H9 (cell line): ENCODE results near the gene SCGN. TPM values are rescaled to one million over a fixed set of nuclear protein-coding genes. Genes with fewer than 3 reads are reported as not detected.

Experiments used
- DNase-seq: peaks from one replicate; pipeline ENCODE4 v3.0.0-alpha.2; 2017
- H2AFZ ChIP-seq: one replicate; pipeline ENCODE4 v1.6.1; 2013; ENCODE audit warnings: mild to moderate bottlenecking, low read length, control low read depth, moderate library complexity
- H2AK5ac ChIP-seq: 2 replicates; pipeline ENCODE4 v1.6.1; 2013; ENCODE audit warnings: low read length, control low read depth, mixed read lengths; ENCODE audit not compliant: insufficient read length
- H2BK120ac ChIP-seq: one replicate; pipeline ENCODE4 v1.6.1; 2013; ENCODE audit warnings: low read depth, mild to moderate bottlenecking, low read length, control low read depth, inconsistent platforms; ENCODE audit not compliant: poor library complexity, severe bottlenecking
- H2BK12ac ChIP-seq: 2 replicates; pipeline ENCODE4 v1.6.1; 2013; ENCODE audit warnings: low read length, control low read depth, mixed read lengths, low read depth; ENCODE audit not compliant: insufficient read length
- H2BK15ac ChIP-seq: 2 replicates; pipeline ENCODE4 v1.6.1; 2013; ENCODE audit warnings: low read depth, low read length, control low read depth
- H2BK20ac ChIP-seq: one replicate; pipeline ENCODE4 v1.6.1; 2013; ENCODE audit warnings: low read depth, mild to moderate bottlenecking, low read length, control low read depth, inconsistent platforms; ENCODE audit not compliant: poor library complexity, severe bottlenecking
- H2BK5ac ChIP-seq: 2 replicates; pipeline ENCODE4 v1.6.1; 2013; ENCODE audit warnings: low read length, control low read depth, mixed read lengths; ENCODE audit not compliant: insufficient read length
- H3K14ac ChIP-seq: 2 replicates; pipeline ENCODE4 v1.6.1; 2013; ENCODE audit warnings: low read length, control low read depth; ENCODE audit not compliant: insufficient read depth
- H3K18ac ChIP-seq: 2 replicates; pipeline ENCODE4 v1.6.1; 2013; ENCODE audit warnings: low read depth, mild to moderate bottlenecking, mixed read lengths, low read length, control low read depth; ENCODE audit not compliant: insufficient read length
- H3K23ac ChIP-seq: 2 replicates; pipeline ENCODE4 v1.6.1; 2013; ENCODE audit warnings: low read length, control low read depth, mixed read lengths, low read depth; ENCODE audit not compliant: insufficient read length
- H3K23me2 ChIP-seq: 2 replicates; pipeline ENCODE4 v1.6.1; 2013; ENCODE audit warnings: low read depth, mild to moderate bottlenecking, mixed read lengths, low read length, control low read depth; ENCODE audit not compliant: insufficient read length, poor library complexity, severe bottlenecking
- H3K27ac ChIP-seq: 2 replicates; pipeline ENCODE4 v1.5.1; 2013; ENCODE audit warnings: low read length, control low read depth, mixed read lengths, low read depth; ENCODE audit not compliant: insufficient read length
- H3K27me3 ChIP-seq: 2 replicates; pipeline ENCODE4 v1.6.1; 2013; ENCODE audit warnings: low read length, control low read depth, inconsistent platforms; ENCODE audit not compliant: insufficient read depth
- H3K4ac ChIP-seq: 2 replicates; pipeline ENCODE4 v1.6.1; 2013; ENCODE audit warnings: low read depth, mild to moderate bottlenecking, control low read depth, inconsistent platforms, low read length, moderate library complexity
- H3K4me1 ChIP-seq: 2 replicates; pipeline ENCODE4 v1.6.1; 2013; ENCODE audit warnings: low read length, control low read depth, inconsistent platforms; ENCODE audit not compliant: insufficient read depth
- H3K4me2 ChIP-seq: 2 replicates; pipeline ENCODE4 v1.6.1; 2013; ENCODE audit warnings: low read length, control low read depth, mixed read lengths; ENCODE audit not compliant: insufficient read length, insufficient read depth
- H3K56ac ChIP-seq: 2 replicates; pipeline ENCODE4 v1.6.1; 2013; ENCODE audit warnings: low read depth, mild to moderate bottlenecking, mixed read lengths, low read length, control low read depth; ENCODE audit not compliant: insufficient read length
- H3K79me1 ChIP-seq: 2 replicates; pipeline ENCODE4 v1.6.1; 2013; ENCODE audit warnings: low read depth, mild to moderate bottlenecking, moderate library complexity, low read length, control low read depth, inconsistent platforms; ENCODE audit not compliant: insufficient read depth, poor library complexity, severe bottlenecking
- H3K79me2 ChIP-seq: 2 replicates; pipeline ENCODE4 v1.6.1; 2013; ENCODE audit warnings: low read length, control low read depth, inconsistent platforms; ENCODE audit not compliant: insufficient read depth
- H3K9ac ChIP-seq: 2 replicates; pipeline ENCODE4 v1.6.1; 2013; ENCODE audit warnings: low read length, control low read depth, mixed read lengths; ENCODE audit not compliant: insufficient read length; ENCODE audit errors: extremely low read depth
- H3K9me3 ChIP-seq: one replicate; pipeline ENCODE4 v1.6.1; 2013; ENCODE audit warnings: low read depth, low read length, inconsistent platforms; ENCODE audit not compliant: control insufficient read depth
- H3T11ph ChIP-seq: one replicate; pipeline ENCODE4 v1.6.1; 2013; ENCODE audit warnings: mild to moderate bottlenecking, low read length, control low read depth, inconsistent platforms
- H4K20me1 ChIP-seq: one replicate; pipeline ENCODE4 v1.6.1; 2013; ENCODE audit not compliant: control insufficient read depth, insufficient read length, insufficient read depth
- H4K5ac ChIP-seq: 2 replicates; pipeline ENCODE4 v1.6.1; 2013; ENCODE audit warnings: low read depth, mild to moderate bottlenecking, mixed read lengths, low read length, control low read depth; ENCODE audit not compliant: insufficient read length
- H4K8ac ChIP-seq: replicated peaks from 2 replicates; pipeline ENCODE4 v1.6.1; 2013; ENCODE audit warnings: low read length, control low read depth, mixed read lengths, low read depth; ENCODE audit not compliant: insufficient read length
- H4K91ac ChIP-seq: 2 replicates; pipeline ENCODE4 v1.6.1; 2013; ENCODE audit warnings: low read depth, mild to moderate bottlenecking, moderate library complexity, mixed read lengths, low read length, control low read depth; ENCODE audit not compliant: insufficient read length
- H3K27ac Mint-ChIP-seq, 3 experiments: 2 replicates in 2 of 3; 3 replicates in 1 of 3; pipeline ENCODE4 v1.8.0; 2020 to 2021; ENCODE audit warnings: mixed read lengths in 3 of 3, mild to moderate bottlenecking in 1 of 3, moderate library complexity in 1 of 3
- H3K27me3 Mint-ChIP-seq: 2 replicates; pipeline ENCODE4 v1.8.0; 2021; ENCODE audit warnings: low read depth, mild to moderate bottlenecking, moderate library complexity, mixed read lengths
- H3K36me3 Mint-ChIP-seq, 3 experiments: 2 replicates in 2 of 3; 3 replicates in 1 of 3; pipeline ENCODE4 v1.8.0; 2020 to 2021; ENCODE audit warnings: low read depth in 3 of 3, mixed read lengths in 3 of 3; ENCODE audit not compliant: insufficient read depth in 1 of 3
- H3K4me1 Mint-ChIP-seq, 2 experiments: 2 replicates each; pipeline ENCODE4 v1.8.0; 2020; ENCODE audit warnings: mixed read lengths in 2 of 2
- H3K4me3 Mint-ChIP-seq, 2 experiments: 2 replicates in 1 of 2; 3 replicates in 1 of 2; pipeline ENCODE4 v1.8.0; 2020 to 2021; ENCODE audit warnings: mild to moderate bottlenecking in 2 of 2, mixed read lengths in 2 of 2, moderate library complexity in 1 of 2
- H3K9me3 Mint-ChIP-seq, 2 experiments: 2 replicates in 1 of 2; 3 replicates in 1 of 2; pipeline ENCODE4 v1.8.0; 2020; ENCODE audit warnings: mild to moderate bottlenecking in 2 of 2, mixed read lengths in 2 of 2, moderate library complexity in 1 of 2
- CTCF ChIP-seq: fragments of 200-600 bp; sonication (generic); conservative IDR thresholded peaks from 3 replicates; pipeline ENCODE4 v1.8.0; 2021; ENCODE audit warnings: antibody characterized with exemption, mild to moderate bottlenecking
- WGBS: extraction: QIAGEN DNeasy Blood & Tissue Kit; methylation state at CpG from one replicate; pipeline ENCODE4 v1.1.7; 2013; ENCODE audit warnings: missing lambda C conversion rate, low lambda C conversion rate, mixed read lengths; ENCODE audit not compliant: insufficient read length; ENCODE audit errors: extremely low coverage; 5-methylcytosine and 5-hydroxymethylcytosine counted together
- total RNA-seq: library from RNA; stranded (reverse); gene quantifications from 2 replicates; pipeline ENCODE4 v1.2.1, GENCODE V29; 2021

The SCGN gene
- total RNA-seq, 1 experiment from 2014 or later = not detected

GRCh38 chr6:25749837-25750236 lies 97.8 kb downstream of the SCGN start:
- H3K27me3 Mint-ChIP-seq = no peaks in the 10 kb centered on the region
- Histone ChIP-seq H3K4me1 (no peaks in the 10 kb centered on the region), H3K9me3 (no peaks in the 10 kb centered on the region), H3K27ac (no peak overlapping the region), H3K23ac (no peak overlapping the region), H2BK12ac (no peak overlapping the region), H3K4me2 (no peak overlapping the region), H2BK20ac (no peak overlapping the region), H3K79me2 (no peaks in the 10 kb centered on the region), H2AFZ (no peak overlapping the region), H4K8ac (no peak overlapping the region), H3K27me3 (no peaks in the 10 kb centered on the region), H2BK5ac (no peak overlapping the region), H3K14ac (no peak overlapping the region), H3K4ac (no peak overlapping the region), H2BK120ac (no peak overlapping the region), H4K20me1 (no peaks in the 10 kb centered on the region), H2AK5ac (no peak overlapping the region), H3K56ac (no peak overlapping the region), H4K5ac (no peak overlapping the region), H4K91ac (no peak overlapping the region), H3T11ph (no peak overlapping the region), H3K9ac (no peak overlapping the region), H3K79me1 (no peaks in the 10 kb centered on the region), H3K18ac (no peak overlapping the region), H2BK15ac (no peak overlapping the region), H3K23me2 (no peaks in the 10 kb centered on the region)
- no CpG with 5 or more reads among the region's 2 CpGs for WGBS
- TF ChIP-seq CTCF = no peak
- no peaks in the 10 kb centered on the region for H3K4me1 Mint-ChIP-seq
- no peaks in the 10 kb centered on the region for H3K36me3 Mint-ChIP-seq
- no peak overlapping the region for H3K27ac Mint-ChIP-seq
- no peaks in the 10 kb centered on the region for H3K9me3 Mint-ChIP-seq
- no peak for DNase-seq
- H3K4me3 Mint-ChIP-seq = no peak overlapping the region
